HCT116 (cell line): ENCODE results near the gene TFDP1. TPM values are rescaled to one million over a fixed set of nuclear protein-coding genes. Genes with fewer than 3 reads are reported as not detected.

ENCODE experiments used
- ATAC-seq: fragments of 200-7000 bp; cut with Tn5 transposase; 2 replicates; pipeline ENCODE4 v1.9.1; 2020; ENCODE audit warnings: mild to moderate bottlenecking, moderate library complexity
- BruUV-seq: library from RNA; stranded (reverse); fragments of 400-500 nt; replicated peaks from 2 replicates; lab custom pipeline; 2021; lab: Mats Ljungman, UMichigan
- CTCF ChIA-PET: fragments of 300-600 bp; sonication (Branson Sonifier 250); formaldehyde crosslinking; loops from one replicate; lab custom pipeline; 2021; ENCODE audit warnings: antibody characterized with exemption; lab: Charles Lee
- POLR2A ChIA-PET: fragments of 300-600, 350-600 bp; sonication (Branson Sonifier 250); formaldehyde crosslinking; loops from one replicate; lab custom pipeline; 2021; ENCODE audit warnings: antibody characterized with exemption; lab: Charles Lee
- RAD21 ChIA-PET, 2 experiments: fragments of 300-600 bp; sonication (Branson Sonifier 250); formaldehyde crosslinking; loops; one replicate each; lab custom pipeline; 2023; ENCODE audit warnings: low total read pairs in 2 of 2; ENCODE audit not compliant: uncharacterized antibody in 2 of 2, unreplicated experiment in 2 of 2, low non-redundant PET in 1 of 2; lab: Charles Lee
- DNase-seq: peaks from one replicate; pipeline ENCODE4 v3.0.0-alpha.2; 2010; ENCODE audit warnings: low read depth, low spot score
- H2AFZ ChIP-seq: fragments of 200-600 bp; shearing (Covaris generic), sonication (generic); 2 replicates; pipeline ENCODE4 v1.6.1; 2017; ENCODE audit warnings: low read depth, mixed run types, mixed read lengths, antibody characterized with exemption, low read length; ENCODE audit not compliant: poor library complexity, severe bottlenecking
- H3K27ac ChIP-seq: 2 replicates; pipeline ENCODE4 v1.5.1; 2012; ENCODE audit warnings: low read depth, low read length
- H3K27me3 ChIP-seq: fragments of 200-600 bp; sonication (generic); 2 replicates; pipeline ENCODE4 v1.6.1; 2016; ENCODE audit warnings: mixed run types, low read length, mixed read lengths; ENCODE audit not compliant: insufficient read depth
- H3K36me3 ChIP-seq, 2 experiments: fragments of 200-500 bp in 1 of 2; fragments of 200-600 bp in 1 of 2; sonication (Bioruptor generic) in 1 of 2; sonication (generic) in 1 of 2; 2 replicates each; pipeline versions ENCODE4 v1.5.1 to v1.6.1; 2014 to 2016; ENCODE audit warnings: low read length in 2 of 2, inconsistent platforms in 1 of 2, mixed read lengths in 1 of 2, mixed run types in 1 of 2; ENCODE audit not compliant: insufficient read depth in 2 of 2, control insufficient read depth in 1 of 2
- H3K4me1 ChIP-seq, 2 experiments: fragments of 200-600 bp in 1 of 2; sonication (generic) in 1 of 2; 2 replicates each; pipeline versions ENCODE4 v1.5.1 to v1.6.1; 2012 to 2017; ENCODE audit warnings: low read length in 2 of 2, inconsistent platforms in 1 of 2, mild to moderate bottlenecking in 1 of 2, mixed read lengths in 1 of 2, mixed run types in 1 of 2, moderate library complexity in 1 of 2; ENCODE audit not compliant: insufficient read depth in 2 of 2, control insufficient read depth in 1 of 2
- H3K4me2 ChIP-seq: fragments of 200-600 bp; sonication (generic); 2 replicates; pipeline ENCODE4 v1.6.1; 2017; ENCODE audit warnings: mixed run types, low read length, mixed read lengths
- H3K4me3 ChIP-seq, 2 experiments: fragments of 200-600 bp in 1 of 2; sonication (generic) in 1 of 2; replicated peaks in 1 of 2; 2 replicates each; pipeline ENCODE4 v1.5.1; 2011 to 2016; ENCODE audit warnings: low read length in 2 of 2, control low read depth in 1 of 2, low read depth in 1 of 2, mild to moderate bottlenecking in 1 of 2, mixed read lengths in 1 of 2, mixed run types in 1 of 2
- H3K79me2 ChIP-seq: fragments of 200-600 bp; sonication (generic); 2 replicates; pipeline ENCODE4 v1.6.1; 2017; ENCODE audit warnings: mild to moderate bottlenecking, mixed run types, low read length, moderate library complexity, mixed read lengths; ENCODE audit not compliant: insufficient read depth
- H3K9ac ChIP-seq: fragments of 200-600 bp; sonication (generic); 2 replicates; pipeline ENCODE4 v1.6.1; 2016; ENCODE audit warnings: low read length, mixed read lengths
- H3K9me2 ChIP-seq: fragments of 200-600 bp; sonication (generic), shearing (Covaris generic); 2 replicates; pipeline ENCODE4 v1.6.1; 2017; ENCODE audit warnings: mixed run types, mild to moderate bottlenecking, moderate library complexity; ENCODE audit not compliant: insufficient read depth
- H3K9me3 ChIP-seq, 2 experiments: fragments of 200-500 bp in 1 of 2; fragments of 200-600 bp in 1 of 2; sonication (Bioruptor generic) in 1 of 2; sonication (generic) in 1 of 2; 2 replicates each; pipeline ENCODE4 v1.6.1; 2014 to 2017; ENCODE audit warnings: low read length in 2 of 2, mixed read lengths in 2 of 2, inconsistent platforms in 1 of 2, low read depth in 1 of 2, mild to moderate bottlenecking in 1 of 2, mixed run types in 1 of 2, moderate library complexity in 1 of 2; ENCODE audit not compliant: control insufficient read depth in 1 of 2, insufficient read depth in 1 of 2
- H4K20me1 ChIP-seq: fragments of 200-600 bp; sonication (generic), shearing (Covaris generic); 2 replicates; pipeline ENCODE4 v1.6.1; 2017; ENCODE audit warnings: mixed run types, mild to moderate bottlenecking, moderate library complexity; ENCODE audit not compliant: insufficient read depth
- CEBPB ChIP-seq: IDR thresholded peaks from 2 replicates; pipeline ENCODE4 v1.6.1; 2012; ENCODE audit warnings: low read depth
- EGR1 ChIP-seq: IDR thresholded peaks from 2 replicates; pipeline ENCODE4 v1.6.1; 2012; ENCODE audit warnings: low read depth
- ELF1 ChIP-seq: IDR thresholded peaks from 2 replicates; pipeline ENCODE4 v1.6.1; 2012; ENCODE audit warnings: low read depth, borderline replicate concordance
- EZH2 ChIP-seq: fragments of 200-600 bp; sonication (generic); IDR thresholded peaks from 2 replicates; pipeline ENCODE4 v1.6.1; 2017; ENCODE audit warnings: antibody characterized with exemption, mixed run types
- EZH2phosphoT487 ChIP-seq: fragments of 200-600 bp; IDR thresholded peaks from 2 replicates; pipeline ENCODE4 v1.6.1; 2018; ENCODE audit warnings: antibody characterized with exemption, borderline replicate concordance
- FOSL1 ChIP-seq: IDR thresholded peaks from 2 replicates; pipeline ENCODE4 v1.6.1; 2012; ENCODE audit warnings: low read depth
- JUND ChIP-seq: IDR thresholded peaks from 2 replicates; pipeline ENCODE4 v1.6.1; 2012
- POLR2A ChIP-seq: IDR thresholded peaks from 2 replicates; pipeline ENCODE4 v1.7.0; 2011; ENCODE audit warnings: borderline replicate concordance; ENCODE audit not compliant: insufficient read depth, insufficient read length; ENCODE audit errors: extremely low read depth
- SIN3A ChIP-seq: IDR thresholded peaks from 2 replicates; pipeline ENCODE4 v1.6.1; 2012; ENCODE audit warnings: low read depth
- SP1 ChIP-seq: IDR thresholded peaks from 2 replicates; pipeline ENCODE4 v1.6.1; 2012; ENCODE audit warnings: low read depth
- SRF ChIP-seq: IDR thresholded peaks from 2 replicates; pipeline ENCODE4 v1.6.1; 2012; ENCODE audit warnings: low read depth
- ZFX ChIP-seq: fragments of 450-650 bp; IDR thresholded peaks from 2 replicates; pipeline ENCODE4 v1.6.1; 2017
- ZNF274 ChIP-seq: fragments of 200-500 bp; sonication (Bioruptor generic); IDR thresholded peaks from 2 replicates; pipeline ENCODE4 v1.6.1; 2014; ENCODE audit warnings: mild to moderate bottlenecking, low read depth, low read length, inconsistent platforms
- intact Hi-C: fragments of 100-400 bp; cut with micrococcal nuclease; formaldehyde crosslinking; loops from 2 replicates; pipeline ENCODE4 v1.10.0; 2022
- total RNA-seq: library from RNA; stranded (reverse); gene quantifications from one replicate; pipeline ENCODE4 v1.2.1, GENCODE V29; 2021; ENCODE audit not compliant: unreplicated experiment
- TF ChIP-seq, protein P1 (sequence below): IDR thresholded peaks from 2 replicates; pipeline ENCODE4 v1.6.1; 2012
- TF ChIP-seq, protein P2 (sequence below): IDR thresholded peaks from 2 replicates; pipeline ENCODE4 v1.6.1; 2012
- TF ChIP-seq, protein P3 (sequence below): IDR thresholded peaks from 2 replicates; pipeline ENCODE4 v1.6.1; 2012; ENCODE audit warnings: low read depth

Gene TFDP1
- total RNA-seq, 1 experiment from 2014 or later = 169 TPM

DNA sequence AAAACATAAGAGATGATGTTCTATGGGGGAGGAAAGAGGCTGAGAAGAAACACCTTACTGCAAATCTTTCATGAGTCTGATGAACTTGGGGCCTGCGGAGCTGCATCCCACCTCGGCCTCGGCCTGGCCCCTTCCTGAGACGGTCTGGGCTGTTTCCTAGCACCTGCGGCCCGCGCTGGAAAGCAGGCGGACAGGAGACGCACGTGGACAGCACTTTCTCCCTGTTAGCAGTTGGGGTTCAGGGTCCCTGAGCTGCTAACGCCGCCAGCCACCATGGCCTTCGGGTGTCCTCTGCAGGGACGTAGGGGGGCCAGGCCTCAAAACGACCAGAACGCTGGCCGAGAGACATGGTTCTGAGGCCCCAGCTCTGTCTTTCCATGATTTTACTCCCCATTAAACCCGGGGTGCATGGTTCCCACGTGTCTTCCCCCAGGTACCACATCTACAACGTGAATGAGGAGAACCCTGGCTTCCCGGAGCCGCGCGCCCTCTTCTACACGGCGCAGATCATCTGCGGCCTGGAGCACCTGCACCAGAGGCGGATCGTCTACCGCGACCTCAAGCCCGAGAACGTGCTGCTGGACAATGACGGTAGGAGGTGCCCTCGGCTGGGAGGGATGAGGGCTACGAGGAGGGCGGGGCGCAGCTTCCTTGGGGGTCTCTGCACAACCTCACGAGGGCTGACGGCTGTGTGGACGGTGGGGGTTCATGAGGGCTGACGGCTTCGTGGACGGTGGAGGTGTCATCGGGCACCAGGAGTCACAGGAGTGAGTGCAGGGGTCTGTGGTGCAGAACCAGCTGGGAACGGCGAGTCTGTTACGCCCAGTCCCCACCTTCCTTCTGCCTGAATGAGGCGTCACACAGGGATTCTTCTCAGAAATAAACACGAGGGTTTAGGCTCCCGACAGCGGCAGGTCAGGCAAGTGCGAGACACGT is 86.8 kb downstream of the TFDP1 start (continued):
- no peak for TF ChIP-seq POLR2A
- TF ChIP-seq ZNF274 = no peak
- TF ChIP-seq SRF = no peak
- TF ChIP-seq JUND = no peak
- TF ChIP-seq, protein P1, sequence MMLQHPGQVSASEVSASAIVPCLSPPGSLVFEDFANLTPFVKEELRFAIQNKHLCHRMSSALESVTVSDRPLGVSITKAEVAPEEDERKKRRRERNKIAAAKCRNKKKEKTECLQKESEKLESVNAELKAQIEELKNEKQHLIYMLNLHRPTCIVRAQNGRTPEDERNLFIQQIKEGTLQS = no peak
- TF ChIP-seq EGR1 = no peak
- TF ChIP-seq ELF1 = no peak

DNA sequence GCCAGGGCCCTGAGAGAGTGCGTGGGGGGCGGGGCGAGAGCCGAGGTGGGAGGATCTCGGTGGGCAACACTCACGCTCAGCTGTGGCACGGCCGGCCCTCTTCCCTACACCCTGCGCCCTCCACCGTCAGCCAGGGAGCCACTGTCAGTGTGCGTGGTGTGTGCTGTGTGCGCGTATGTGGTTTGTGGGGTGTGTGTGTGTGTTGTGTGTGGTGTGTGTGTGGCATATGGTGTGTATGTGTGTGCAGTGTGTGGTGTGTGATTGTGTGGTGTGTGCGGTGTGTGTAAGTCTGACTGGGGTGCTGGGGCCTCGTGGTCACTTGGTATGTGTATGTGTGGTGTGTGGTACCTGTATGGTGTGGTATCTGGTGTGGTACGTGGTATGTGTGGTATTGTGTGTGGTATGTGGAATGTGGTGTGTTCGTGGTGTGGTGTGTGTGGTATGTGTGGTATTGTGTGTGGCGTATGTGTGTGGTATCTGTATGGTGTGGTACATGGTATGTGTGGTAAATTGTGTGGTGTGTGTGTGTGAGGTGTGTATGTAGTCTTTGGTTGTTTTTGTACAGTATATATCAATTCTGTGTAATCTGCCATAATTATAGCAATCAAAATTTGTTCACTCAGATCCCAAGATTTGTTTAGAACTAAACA is 87.6 kb downstream of the TFDP1 start:
- Histone ChIP-seq H3K4me1 (no peaks in the 10 kb centered on the region), H2AFZ (no peak overlapping the region), H3K27me3 (no peaks in the 10 kb centered on the region), H4K20me1 (no peaks in the 10 kb centered on the region), H3K4me2 (no peak overlapping the region), H3K9ac (no peak overlapping the region), H3K4me3 (no peak overlapping the region), H3K27ac (no peak overlapping the region), H3K36me3 (no peaks in the 10 kb centered on the region), H3K79me2 (no peaks in the 10 kb centered on the region), H3K9me2 (no peaks in the 10 kb centered on the region), H3K9me3 (no peaks in the 10 kb centered on the region; a peak in 1 of 4 replicates)
- TF ChIP-seq SIN3A (no peak), FOSL1 (no peak), ZFX (no peak), EZH2phosphoT487 (no peak), SP1 (no peak), ZNF274 (no peak), CEBPB (no peak), JUND (no peak), EZH2 (no peak)
- TF ChIP-seq, protein P2, sequence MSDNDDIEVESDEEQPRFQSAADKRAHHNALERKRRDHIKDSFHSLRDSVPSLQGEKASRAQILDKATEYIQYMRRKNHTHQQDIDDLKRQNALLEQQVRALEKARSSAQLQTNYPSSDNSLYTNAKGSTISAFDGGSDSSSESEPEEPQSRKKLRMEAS = no peak
- TF ChIP-seq, protein P3, sequence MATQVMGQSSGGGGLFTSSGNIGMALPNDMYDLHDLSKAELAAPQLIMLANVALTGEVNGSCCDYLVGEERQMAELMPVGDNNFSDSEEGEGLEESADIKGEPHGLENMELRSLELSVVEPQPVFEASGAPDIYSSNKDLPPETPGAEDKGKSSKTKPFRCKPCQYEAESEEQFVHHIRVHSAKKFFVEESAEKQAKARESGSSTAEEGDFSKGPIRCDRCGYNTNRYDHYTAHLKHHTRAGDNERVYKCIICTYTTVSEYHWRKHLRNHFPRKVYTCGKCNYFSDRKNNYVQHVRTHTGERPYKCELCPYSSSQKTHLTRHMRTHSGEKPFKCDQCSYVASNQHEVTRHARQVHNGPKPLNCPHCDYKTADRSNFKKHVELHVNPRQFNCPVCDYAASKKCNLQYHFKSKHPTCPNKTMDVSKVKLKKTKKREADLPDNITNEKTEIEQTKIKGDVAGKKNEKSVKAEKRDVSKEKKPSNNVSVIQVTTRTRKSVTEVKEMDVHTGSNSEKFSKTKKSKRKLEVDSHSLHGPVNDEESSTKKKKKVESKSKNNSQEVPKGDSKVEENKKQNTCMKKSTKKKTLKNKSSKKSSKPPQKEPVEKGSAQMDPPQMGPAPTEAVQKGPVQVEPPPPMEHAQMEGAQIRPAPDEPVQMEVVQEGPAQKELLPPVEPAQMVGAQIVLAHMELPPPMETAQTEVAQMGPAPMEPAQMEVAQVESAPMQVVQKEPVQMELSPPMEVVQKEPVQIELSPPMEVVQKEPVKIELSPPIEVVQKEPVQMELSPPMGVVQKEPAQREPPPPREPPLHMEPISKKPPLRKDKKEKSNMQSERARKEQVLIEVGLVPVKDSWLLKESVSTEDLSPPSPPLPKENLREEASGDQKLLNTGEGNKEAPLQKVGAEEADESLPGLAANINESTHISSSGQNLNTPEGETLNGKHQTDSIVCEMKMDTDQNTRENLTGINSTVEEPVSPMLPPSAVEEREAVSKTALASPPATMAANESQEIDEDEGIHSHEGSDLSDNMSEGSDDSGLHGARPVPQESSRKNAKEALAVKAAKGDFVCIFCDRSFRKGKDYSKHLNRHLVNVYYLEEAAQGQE = no peak
- CTCF ChIA-PET = no interaction called here
- DNase-seq (no peak), ATAC-seq (no peak)
- BruUV-seq = no TSS peak
- POLR2A ChIA-PET = no interaction called here
- intact Hi-C loops = no loop called here
- RAD21 ChIA-PET = no interaction called here
